GM19455 (cell line): ENCODE measurements around the gene ELANE.
"Not testable (repeated sequence)": the region's sequence is repeated elsewhere in the genome, so short reads cannot be mapped to it uniquely, and the experiment has no call there.

Experiments used
- ATAC-seq: cut with Tn5 transposase; IDR thresholded peaks from one replicate; pipeline ENCODE4 v1.9.1; 2021; ENCODE audit not compliant: unreplicated experiment

The ELANE gene

GRCh38 chr19:814152-815078 is 37.7 kb upstream of the ELANE start:
- no peak for ATAC-seq

- ATAC-seq = no peak
Measured at GRCh38 chr19:815079-815774, 36.9 kb upstream of the ELANE start.

DNA sequence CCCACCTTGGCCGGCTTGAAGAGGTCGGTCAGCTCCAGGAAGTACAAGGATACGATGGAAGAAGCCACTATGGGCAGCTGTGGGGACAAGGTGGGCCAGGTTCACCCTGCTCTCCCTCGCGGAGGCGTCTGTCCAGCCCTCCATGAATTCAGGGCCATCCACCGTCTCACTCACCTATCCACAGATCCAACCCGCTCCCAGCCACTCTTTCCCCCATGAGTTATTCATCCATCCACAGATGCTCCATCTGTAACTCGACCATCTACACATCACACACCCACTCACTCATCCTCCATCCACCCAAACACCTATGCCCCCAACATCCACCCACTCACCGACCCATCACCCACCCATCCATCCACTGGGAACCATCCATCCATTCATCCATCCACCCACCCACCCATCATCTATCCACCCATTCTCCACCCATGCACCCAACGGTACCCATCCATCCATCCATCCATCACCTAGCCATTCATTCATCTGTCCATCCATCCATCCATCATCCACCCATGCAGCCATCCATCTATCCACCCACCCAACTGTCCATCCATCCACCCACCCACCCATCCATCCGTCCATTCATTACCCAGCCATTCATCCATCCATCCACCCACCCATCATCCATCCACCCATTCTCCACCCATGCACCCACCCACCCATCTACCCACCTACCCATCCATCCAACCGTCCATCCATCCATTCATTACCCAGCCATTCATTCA is 36.2 kb upstream of the ELANE start:
- no peak for ATAC-seq

DNA sequence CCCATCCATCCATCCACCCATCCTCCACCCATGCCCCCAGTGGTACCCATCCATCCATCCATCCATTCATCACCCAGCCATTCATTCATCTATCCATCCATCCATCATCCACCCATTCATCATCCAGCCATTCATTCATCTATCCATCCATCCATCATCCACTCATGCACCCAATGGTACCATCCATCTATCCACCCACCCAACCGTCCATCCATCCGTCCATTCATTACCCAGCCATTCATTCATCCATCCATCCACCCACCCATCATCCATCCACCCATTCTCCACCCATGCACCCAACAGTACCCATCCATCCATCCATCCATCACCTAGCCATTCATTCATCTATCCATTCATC is 35.6 kb upstream of the ELANE start:
- no peak for ATAC-seq

DNA sequence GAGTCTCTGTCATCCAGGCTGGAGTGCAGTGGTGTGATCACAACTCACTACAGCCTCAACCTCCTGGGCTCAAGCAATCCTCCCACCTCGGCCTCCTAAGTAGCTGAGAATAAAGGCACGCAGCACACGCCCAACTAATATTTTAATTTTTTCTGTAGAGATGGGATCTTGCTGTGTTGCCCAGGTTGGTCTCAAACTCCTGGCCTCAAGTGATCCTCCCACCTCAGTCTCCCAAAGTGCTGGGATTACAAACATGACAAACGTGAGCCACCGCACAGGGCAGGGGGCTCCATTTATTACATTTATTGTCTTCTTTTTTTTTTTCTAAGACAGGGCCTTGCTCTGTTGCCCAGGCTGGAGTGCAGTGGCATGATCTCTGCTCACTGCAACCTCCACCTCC is 31.9 kb upstream of the ELANE start:
- not testable (repeated sequence) for ATAC-seq

- ATAC-seq = no peak
Measured at GRCh38 chr19:821231-821824, 30.8 kb upstream of the ELANE start.

- ATAC-seq = no peak
Measured at GRCh38 chr19:821825-822503, 30.1 kb upstream of the ELANE start, which contains the start of gene PLPPR3. TSS of gene PLPPR3 (minus strand) at chr19:821955. CDS start at chr19:821559, 396 bp downstream.

DNA sequence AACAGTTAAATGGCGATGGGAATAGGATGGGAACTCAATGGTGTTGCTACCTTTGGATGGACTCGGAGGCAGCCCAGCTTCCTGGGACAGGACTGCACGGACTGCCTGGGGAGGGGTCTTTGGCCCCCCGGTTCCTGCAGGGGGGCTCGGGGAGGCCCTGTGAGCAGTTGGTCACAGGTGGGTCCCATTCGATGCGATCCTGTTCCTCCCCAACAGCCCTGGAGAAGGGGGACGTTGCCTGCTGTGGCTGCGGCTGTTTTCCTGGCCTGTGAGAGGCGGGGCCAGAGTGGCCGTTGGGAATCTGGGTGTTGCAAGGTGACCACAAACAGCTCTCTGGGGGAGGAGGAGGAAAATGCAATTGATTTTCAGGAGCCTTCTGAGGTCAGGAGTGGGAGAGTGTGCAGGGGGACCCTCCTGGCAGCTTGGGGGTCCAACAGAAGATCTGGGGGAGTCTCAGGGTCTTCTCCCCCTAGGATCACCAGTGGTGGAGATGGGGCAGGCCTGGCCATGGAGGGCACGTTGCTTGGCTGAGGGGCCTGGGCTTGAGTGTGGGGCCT is 28.5 kb upstream of the ELANE start:
- no peak for ATAC-seq

GRCh38 chr19:824885-825284 is 27.2 kb upstream of the ELANE start:
- no peak for ATAC-seq

GRCh38 chr19:825897-826644 is 26.0 kb upstream of the ELANE start:
- ATAC-seq = no peak

GRCh38 chr19:827314-827709 is 24.8 kb upstream of the ELANE start:
- no peak for ATAC-seq

DNA sequence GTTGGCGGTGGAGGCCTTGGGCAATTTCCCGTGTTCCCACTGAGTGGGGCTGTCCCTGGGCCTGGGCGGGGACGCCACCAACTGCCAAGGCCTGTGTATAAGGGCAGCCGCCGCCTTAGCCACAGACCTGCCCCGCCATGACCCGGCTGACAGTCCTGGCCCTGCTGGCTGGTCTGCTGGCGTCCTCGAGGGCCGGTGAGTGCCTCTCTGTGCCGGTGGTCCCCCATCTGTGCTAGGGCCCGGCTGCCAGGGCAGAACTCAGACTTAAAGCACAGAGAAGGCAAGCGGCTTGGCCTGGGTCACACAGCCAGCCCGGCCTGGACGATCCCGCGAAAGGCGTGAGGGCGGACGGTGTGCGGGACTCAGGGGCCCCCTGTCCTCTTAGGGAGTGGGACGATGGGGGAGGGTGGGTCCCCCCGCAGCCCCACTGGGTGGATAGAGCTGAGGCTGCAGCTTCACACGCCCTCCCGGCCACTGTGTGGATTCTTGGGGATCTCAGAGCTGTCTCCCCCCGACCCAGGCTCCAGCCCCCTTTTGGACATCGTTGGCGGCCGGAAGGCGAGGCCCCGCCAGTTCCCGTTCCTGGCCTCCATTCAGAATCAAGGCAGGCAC is 24.3 kb upstream of the ELANE start, which contains the start of gene AZU1:
AZU1 (plus strand) TSS at position 128 of the 612 bp plus-strand sequence; CDS start at position 138, 10 bp downstream.
- no peak for ATAC-seq

DNA sequence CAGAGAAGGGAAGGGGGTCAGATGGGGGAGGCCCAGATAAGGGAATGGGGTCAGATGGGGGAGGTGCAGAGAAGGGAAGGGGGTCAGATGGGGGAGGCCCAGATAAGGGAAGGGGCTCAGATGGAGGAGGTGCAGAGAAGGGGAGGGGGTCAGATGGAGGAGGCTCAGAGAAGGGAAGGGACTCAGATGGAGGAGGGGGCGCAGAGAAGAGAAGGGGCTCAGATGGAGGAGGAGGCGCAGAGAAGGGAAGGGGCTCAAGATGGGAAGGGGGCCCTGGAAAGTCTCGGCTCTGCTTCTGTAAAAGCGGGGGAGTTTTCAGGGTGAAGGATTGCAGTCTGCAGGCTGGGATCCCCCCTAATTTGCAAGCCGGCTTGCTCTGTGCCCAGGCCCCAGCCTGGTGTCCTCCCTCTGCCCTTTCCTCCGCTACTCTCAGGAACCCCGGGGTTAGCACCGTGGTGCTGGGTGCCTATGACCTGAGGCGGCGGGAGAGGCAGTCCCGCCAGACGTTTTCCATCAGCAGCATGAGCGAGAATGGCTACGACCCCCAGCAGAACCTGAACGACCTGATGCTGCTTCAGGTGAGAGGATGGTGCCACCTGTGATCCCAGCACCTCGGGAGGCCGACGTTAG is 22.9 kb upstream of the ELANE start:
- no peak for ATAC-seq

- ATAC-seq = no peak
Measured at GRCh38 chr19:831407-832369, 20.4 kb upstream of the ELANE start.

- no peak for ATAC-seq
Measured at GRCh38 chr19:834216-834615, 17.9 kb upstream of the ELANE start.

- ATAC-seq = no peak
Measured at GRCh38 chr19:835210-835810, 16.8 kb upstream of the ELANE start.
